NT2/D1 (cell line): ENCODE data around the gene PRRT2.
A peak's percentile ranks its signal among the peaks of the same experiment; 100 is the strongest.

Experiments used
- DNase-seq: peaks from one replicate; pipeline ENCODE4 v3.0.0-alpha.2; 2011; ENCODE audit warnings: low read depth, low spot score
- H3K27me3 ChIP-seq: 2 replicates; pipeline ENCODE4 v1.6.0; 2011; ENCODE audit warnings: mild to moderate bottlenecking; ENCODE audit not compliant: insufficient read length, insufficient read depth
- H3K36me3 ChIP-seq: 2 replicates; pipeline ENCODE4 v1.6.1; 2011; ENCODE audit warnings: mild to moderate bottlenecking, low read length, mixed read lengths; ENCODE audit not compliant: insufficient read depth, insufficient read length
- H3K4me1 ChIP-seq: 2 replicates; pipeline ENCODE4 v1.5.1; 2011; ENCODE audit not compliant: insufficient read depth, insufficient read length
- H3K4me3 ChIP-seq: 2 replicates; pipeline ENCODE4 v1.5.1; 2011; ENCODE audit warnings: low read depth; ENCODE audit not compliant: insufficient read length
- H3K9ac ChIP-seq: 2 replicates; pipeline ENCODE4 v1.6.0; 2011; ENCODE audit warnings: low read depth; ENCODE audit not compliant: insufficient read length
- H3K9me3 ChIP-seq: 2 replicates; pipeline ENCODE4 v1.5.1; 2011; ENCODE audit warnings: mild to moderate bottlenecking, low read length; ENCODE audit not compliant: insufficient read depth
- SUZ12 ChIP-seq: IDR thresholded peaks from 2 replicates; pipeline ENCODE4 v1.6.1; 2011; ENCODE audit not compliant: insufficient read length, insufficient read depth; ENCODE audit errors: extremely low read depth
- YY1 ChIP-seq: IDR thresholded peaks from 2 replicates; pipeline ENCODE4 v1.6.1; 2011; ENCODE audit not compliant: insufficient read length, insufficient read depth
- ZNF274 ChIP-seq: IDR thresholded peaks from 2 replicates; pipeline ENCODE4 v1.6.1; 2011; ENCODE audit warnings: mild to moderate bottlenecking, low read depth, low read length

The PRRT2 gene

GRCh38 chr16:29863669-29863984, 51.6 kb downstream of the PRRT2 start:
- Histone ChIP-seq H3K9ac (peak overlapping the region; percentile 65), H3K4me1 (peaks cover 7% of the 10 kb centered on the region), H3K4me3 (peak overlapping the region; percentile 13), H3K9me3 (no peaks in the 10 kb centered on the region), H3K36me3 (peaks cover 28% of the 10 kb centered on the region), H3K27me3 (no peaks in the 10 kb centered on the region)
- no peak for TF ChIP-seq YY1
- no peak for TF ChIP-seq ZNF274
- no peak for TF ChIP-seq SUZ12
- no peak for DNase-seq

GRCh38 chr16:29864205-29864604, 52.2 kb downstream of the PRRT2 start:
- Histone ChIP-seq H3K4me1 (peaks cover 7% of the 10 kb centered on the region), H3K36me3 (peaks cover 22% of the 10 kb centered on the region), H3K4me3 (no peak overlapping the region), H3K9ac (peak overlapping the region; percentile 16), H3K9me3 (no peaks in the 10 kb centered on the region), H3K27me3 (no peaks in the 10 kb centered on the region)
- TF ChIP-seq YY1: no peak
- TF ChIP-seq SUZ12: no peak
- TF ChIP-seq ZNF274: no peak
- DNase-seq: no peak
